ENCODE data around the gene BICC1.

The BICC1 gene

GRCh38 chr10:58587676-58588075 lies 75.0 kb downstream of the BICC1 start:
- no peak for TF ChIP-seq CTCF (IDR thresholded peaks at IDR 0.05)
- Histone ChIP-seq H3K4me3 (ENCODE audit: low read depth, low read length) (no peak overlapping the region), H3K79me2 (no peaks in the 10 kb centered on the region), H3K27ac (no peak overlapping the region), H3K9ac (no peak overlapping the region), H2AFZ (no peak overlapping the region), H3K4me2 (ENCODE audit: low read length) (no peak overlapping the region), H3K36me3 (ENCODE audit: control insufficient read depth, insufficient read depth, low read length) (no peaks in the 10 kb centered on the region), H3K9me3 (ENCODE audit: control insufficient read depth, low read length) (no peaks in the 10 kb centered on the region), H3K4me1 (no peaks in the 10 kb centered on the region), H3K27me3 (ENCODE audit: control insufficient read depth, insufficient read depth, low read length) (no peaks in the 10 kb centered on the region)

DNA sequence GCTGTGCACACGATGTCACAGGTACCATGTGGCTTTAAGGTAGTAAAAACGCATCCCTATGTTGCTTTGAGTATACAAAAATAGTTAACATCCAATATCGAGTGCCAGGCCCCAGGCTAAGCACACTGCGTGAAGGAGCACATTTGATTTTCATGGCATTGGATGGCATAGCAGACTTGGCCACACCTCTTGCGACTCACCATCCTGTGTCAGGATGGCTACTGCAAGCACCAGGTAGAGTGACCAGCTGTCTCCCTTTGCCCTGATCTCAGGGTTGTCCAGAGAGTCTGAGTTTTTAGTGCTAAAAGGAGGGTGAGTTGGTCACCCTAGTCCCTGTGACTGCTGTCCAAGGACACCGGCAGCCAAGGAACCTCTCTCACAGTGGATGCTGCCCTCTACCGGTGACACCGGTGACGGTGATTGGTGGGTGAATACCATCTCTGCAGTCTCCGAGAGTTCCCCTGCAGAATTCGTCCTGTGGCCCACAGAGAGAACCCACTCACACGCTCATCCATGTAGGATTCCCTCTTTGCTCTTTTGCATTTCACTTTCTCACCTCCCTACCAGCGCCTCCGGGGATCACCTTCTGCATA lies 76.1 kb downstream of the BICC1 start:
- Histone ChIP-seq H3K79me2 (no peaks in the 10 kb centered on the region), H3K9me3 (ENCODE audit: control insufficient read depth, low read length) (no peaks in the 10 kb centered on the region), H3K4me2 (ENCODE audit: low read length) (no peak overlapping the region), H3K4me1 (no peaks in the 10 kb centered on the region), H3K27ac (no peak overlapping the region), H3K9ac (no peak overlapping the region), H2AFZ (no peak overlapping the region), H3K4me3 (ENCODE audit: low read depth, low read length) (no peak overlapping the region), H3K36me3 (ENCODE audit: control insufficient read depth, insufficient read depth, low read length) (no peaks in the 10 kb centered on the region), H3K27me3 (ENCODE audit: control insufficient read depth, insufficient read depth, low read length) (no peaks in the 10 kb centered on the region)
- no peak for TF ChIP-seq CTCF (IDR thresholded peaks at IDR 0.05)

DNA sequence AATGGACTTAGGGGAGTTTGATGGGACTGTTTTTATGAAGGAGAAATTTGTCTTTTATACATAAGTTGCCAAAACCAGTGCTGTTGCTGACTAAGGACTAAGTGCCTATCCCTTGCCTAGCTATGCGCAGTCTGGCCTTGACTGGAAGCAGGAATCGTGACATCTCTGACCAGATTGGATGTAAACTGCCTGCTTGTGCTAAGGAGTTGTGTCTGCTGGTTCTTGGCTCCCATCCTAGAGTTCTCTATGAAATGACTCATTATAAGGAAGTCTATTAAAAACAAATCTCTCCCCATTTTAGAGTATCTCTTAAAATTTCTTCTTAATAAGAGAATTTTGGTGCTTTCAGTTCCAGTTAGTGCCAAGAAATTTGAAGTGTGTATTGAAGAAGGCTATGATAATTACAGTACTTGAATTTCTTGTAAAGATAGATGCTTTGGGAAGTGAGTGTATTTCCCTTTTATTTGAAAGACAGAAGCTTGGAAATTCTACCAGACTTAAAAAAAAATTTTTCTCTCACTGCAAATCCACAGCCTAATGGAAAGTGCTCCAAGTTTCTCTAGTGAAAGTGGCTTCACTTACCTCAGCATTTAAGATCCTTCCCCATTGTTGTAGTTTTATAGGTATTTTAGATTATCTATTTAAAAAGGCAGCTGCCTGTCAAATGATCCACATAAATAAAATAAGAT lies 77.6 kb downstream of the BICC1 start:
- no peak for TF ChIP-seq CTCF (IDR thresholded peaks at IDR 0.05)
- H3K4me2 ChIP-seq (ENCODE audit: low read length) = no peak overlapping the region
- no peaks in the 10 kb centered on the region for H3K36me3 ChIP-seq (ENCODE audit: control insufficient read depth, insufficient read depth, low read length)
- H3K4me3 ChIP-seq (ENCODE audit: low read depth, low read length) = no peak overlapping the region
- no peak overlapping the region for H3K9ac ChIP-seq
- no peaks in the 10 kb centered on the region for H3K9me3 ChIP-seq (ENCODE audit: control insufficient read depth, low read length)
- no peak overlapping the region for H3K27ac ChIP-seq
- no peaks in the 10 kb centered on the region for H3K79me2 ChIP-seq
- H2AFZ ChIP-seq = no peak overlapping the region
- no peaks in the 10 kb centered on the region for H3K27me3 ChIP-seq (ENCODE audit: control insufficient read depth, insufficient read depth, low read length)
- no peaks in the 10 kb centered on the region for H3K4me1 ChIP-seq

- no peak overlapping the region for H2AFZ ChIP-seq
Observed at GRCh38 chr10:58590924-58591323, 78.3 kb downstream of the BICC1 start.

More at GRCh38 chr10:58590924-58591323, 78.3 kb downstream of the BICC1 start:
- Histone ChIP-seq H3K27ac (no peak overlapping the region), H3K4me3 (ENCODE audit: low read depth, low read length) (no peak overlapping the region), H3K4me1 (no peaks in the 10 kb centered on the region), H3K36me3 (ENCODE audit: control insufficient read depth, insufficient read depth, low read length) (no peaks in the 10 kb centered on the region), H3K9me3 (ENCODE audit: control insufficient read depth, low read length) (no peaks in the 10 kb centered on the region), H3K9ac (no peak overlapping the region), H3K4me2 (ENCODE audit: low read length) (no peak overlapping the region), H3K27me3 (ENCODE audit: control insufficient read depth, insufficient read depth, low read length) (no peaks in the 10 kb centered on the region), H3K79me2 (no peaks in the 10 kb centered on the region)
- no peak for TF ChIP-seq CTCF (IDR thresholded peaks at IDR 0.05)

All from parathyroid adenoma (tissue), 2 donors.